D341Med (cell line): ENCODE results near the gene TOR1AIP1.
A peak's percentile ranks its signal among the peaks of the same experiment; 100 is the strongest.
"Not testable (repeated sequence)": the region's sequence is repeated elsewhere in the genome, so short reads cannot be mapped to it uniquely, and the experiment has no call there.

Source experiments
- DNase-seq: peaks from one replicate; pipeline ENCODE4 v3.0.0; 2012; ENCODE audit warnings: low spot score

TOR1AIP1 gene, protein sequence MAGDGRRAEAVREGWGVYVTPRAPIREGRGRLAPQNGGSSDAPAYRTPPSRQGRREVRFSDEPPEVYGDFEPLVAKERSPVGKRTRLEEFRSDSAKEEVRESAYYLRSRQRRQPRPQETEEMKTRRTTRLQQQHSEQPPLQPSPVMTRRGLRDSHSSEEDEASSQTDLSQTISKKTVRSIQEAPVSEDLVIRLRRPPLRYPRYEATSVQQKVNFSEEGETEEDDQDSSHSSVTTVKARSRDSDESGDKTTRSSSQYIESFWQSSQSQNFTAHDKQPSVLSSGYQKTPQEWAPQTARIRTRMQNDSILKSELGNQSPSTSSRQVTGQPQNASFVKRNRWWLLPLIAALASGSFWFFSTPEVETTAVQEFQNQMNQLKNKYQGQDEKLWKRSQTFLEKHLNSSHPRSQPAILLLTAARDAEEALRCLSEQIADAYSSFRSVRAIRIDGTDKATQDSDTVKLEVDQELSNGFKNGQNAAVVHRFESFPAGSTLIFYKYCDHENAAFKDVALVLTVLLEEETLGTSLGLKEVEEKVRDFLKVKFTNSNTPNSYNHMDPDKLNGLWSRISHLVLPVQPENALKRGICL

GRCh38 chr1:179882253-179883039 is at the start of gene TOR1AIP1:
Gene TOR1AIP1, plus strand, starts transcription at chr1:179882285. Its CDS starts 218 bp downstream, at chr1:179882503.
- DNase-seq, result peak; percentile 97

GRCh38 chr1:179836686-179837445 is 45.2 kb upstream of the TOR1AIP1 start:
- not testable (repeated sequence) for DNase-seq

GRCh38 chr1:179840107-179840506 is 42.0 kb upstream of the TOR1AIP1 start:
- no peak for DNase-seq

- DNase-seq, result no peak
Observed at GRCh38 chr1:179848233-179848632, 33.9 kb upstream of the TOR1AIP1 start.

GRCh38 chr1:179853102-179853501 is 29.0 kb upstream of the TOR1AIP1 start:
- no peak for DNase-seq

GRCh38 chr1:179855831-179856230 is 26.3 kb upstream of the TOR1AIP1 start:
- DNase-seq, result not testable (repeated sequence)

GRCh38 chr1:179856296-179856695 is 25.8 kb upstream of the TOR1AIP1 start:
- DNase-seq, result no peak

DNA sequence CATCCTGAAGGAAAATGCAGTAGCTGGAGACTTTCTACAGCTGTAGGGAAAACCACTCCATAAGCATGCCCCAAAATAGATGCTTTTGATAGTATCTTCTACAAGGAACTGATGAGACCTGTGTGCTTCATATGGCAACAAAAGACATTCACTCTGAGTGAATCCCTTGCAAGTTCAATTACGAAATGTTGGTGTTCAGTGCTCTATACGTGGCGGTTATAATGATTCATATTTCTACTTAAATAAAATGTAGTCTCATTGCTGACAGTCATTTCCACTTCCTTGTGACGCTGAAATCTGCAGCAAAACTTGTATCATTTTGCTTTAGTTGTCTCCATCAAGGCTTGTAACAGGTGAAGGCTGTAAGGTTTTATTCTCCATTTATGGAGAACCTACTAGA is 25.1 kb upstream of the TOR1AIP1 start:
- DNase-seq, result no peak

- no peak for DNase-seq
Observed at GRCh38 chr1:179860652-179861051, 21.4 kb upstream of the TOR1AIP1 start.

DNA sequence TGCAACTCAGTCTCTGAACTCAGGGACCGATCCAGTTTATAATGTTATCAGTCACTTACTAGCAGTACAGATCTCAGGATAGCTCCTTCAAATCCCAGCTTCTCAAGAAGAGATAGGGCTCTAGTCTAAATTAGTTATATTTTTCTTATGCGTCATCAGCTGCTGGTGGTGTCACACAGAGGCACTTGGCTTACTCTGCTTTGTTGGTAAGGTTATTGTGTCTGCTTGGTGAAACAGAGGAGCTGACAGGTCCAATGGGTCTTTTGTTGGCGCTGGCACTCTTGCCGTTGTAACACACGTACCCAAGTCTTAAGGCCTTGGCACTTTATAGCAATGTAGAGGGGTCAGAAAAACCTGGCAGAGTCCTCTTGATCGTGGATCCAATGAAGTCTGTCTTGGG is 16.7 kb upstream of the TOR1AIP1 start:
- no peak for DNase-seq

DNA sequence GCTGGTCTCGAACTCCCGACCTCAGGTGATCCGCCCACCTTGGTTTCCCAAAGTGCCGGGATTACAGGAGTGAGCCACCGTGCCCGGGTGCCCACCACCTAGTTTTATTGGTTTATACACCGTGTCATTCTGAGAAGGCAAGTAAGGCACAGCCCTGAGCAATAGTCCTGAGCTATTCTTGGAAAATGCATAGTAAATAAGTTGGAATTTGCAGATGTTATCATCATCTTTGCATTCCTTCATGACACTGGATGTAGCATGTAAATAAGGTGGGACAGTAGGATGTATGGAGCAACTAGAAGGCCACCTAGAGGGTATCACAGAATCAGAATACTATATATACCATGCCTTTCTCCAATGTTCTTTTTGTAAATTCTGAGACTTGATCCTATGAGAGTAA is 15.5 kb upstream of the TOR1AIP1 start:
- DNase-seq, result no peak

DNA sequence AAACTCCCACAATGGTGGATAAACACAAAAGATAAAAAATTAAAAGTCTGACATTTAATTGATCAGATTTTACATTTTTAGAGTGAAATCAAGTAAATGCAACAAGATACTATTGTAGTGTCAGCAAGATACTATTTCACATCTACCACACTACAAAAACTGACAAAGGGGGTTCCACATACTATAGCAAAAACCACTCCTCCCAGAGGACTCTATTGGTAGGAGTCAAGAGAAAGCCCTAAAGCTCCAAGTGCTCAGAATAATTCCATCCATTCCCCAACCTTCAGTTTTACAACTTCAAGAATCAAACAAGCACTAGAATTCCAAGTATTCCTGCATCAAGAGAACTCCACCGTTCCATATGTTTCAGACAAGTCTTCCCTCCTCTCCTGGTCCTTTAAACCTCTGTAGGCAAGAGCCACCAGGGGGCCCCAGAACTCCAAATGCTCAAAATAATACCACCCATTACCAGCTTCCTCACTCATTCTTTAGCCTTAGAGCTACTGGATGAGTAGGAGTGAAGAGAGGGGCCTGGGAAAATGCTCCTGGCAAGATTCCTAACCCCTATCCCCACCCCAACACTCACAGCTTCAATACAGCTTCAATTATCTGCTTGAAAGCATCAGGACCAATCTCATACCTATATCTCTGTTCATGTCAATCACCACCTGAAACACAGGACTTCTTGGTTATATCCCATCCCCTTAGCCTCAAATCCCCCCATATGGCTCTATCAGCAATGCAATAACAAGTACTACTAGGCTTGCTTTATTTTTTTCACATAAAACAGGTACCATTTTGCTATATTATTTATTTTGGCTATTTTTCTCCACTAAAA is 14.4 kb upstream of the TOR1AIP1 start:
- DNase-seq, result peak; percentile 79

DNA sequence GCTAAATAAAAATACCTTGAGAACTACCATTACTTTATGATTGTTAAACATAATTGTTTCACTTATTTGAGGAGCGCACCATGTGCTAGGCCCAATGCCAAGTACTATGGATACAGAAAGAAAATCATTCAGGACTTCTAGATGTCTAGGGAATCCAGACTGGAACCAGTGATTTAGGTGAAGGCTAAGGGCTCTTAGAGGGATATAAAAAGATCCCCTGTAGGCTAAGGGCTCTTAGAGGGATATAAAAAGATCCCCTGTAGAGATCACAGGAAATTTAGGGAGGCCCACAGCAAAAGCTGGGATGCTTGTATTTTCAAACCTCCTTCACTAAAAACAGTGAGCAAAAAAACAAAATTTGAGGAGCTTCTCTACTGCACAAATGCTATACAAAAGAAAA is 11.2 kb upstream of the TOR1AIP1 start:
- DNase-seq, result no peak

- no peak for DNase-seq
Observed at GRCh38 chr1:179871940-179872339, 10.1 kb upstream of the TOR1AIP1 start.

- DNase-seq, result no peak
Observed at GRCh38 chr1:179872558-179872957, 9.5 kb upstream of the TOR1AIP1 start.

DNA sequence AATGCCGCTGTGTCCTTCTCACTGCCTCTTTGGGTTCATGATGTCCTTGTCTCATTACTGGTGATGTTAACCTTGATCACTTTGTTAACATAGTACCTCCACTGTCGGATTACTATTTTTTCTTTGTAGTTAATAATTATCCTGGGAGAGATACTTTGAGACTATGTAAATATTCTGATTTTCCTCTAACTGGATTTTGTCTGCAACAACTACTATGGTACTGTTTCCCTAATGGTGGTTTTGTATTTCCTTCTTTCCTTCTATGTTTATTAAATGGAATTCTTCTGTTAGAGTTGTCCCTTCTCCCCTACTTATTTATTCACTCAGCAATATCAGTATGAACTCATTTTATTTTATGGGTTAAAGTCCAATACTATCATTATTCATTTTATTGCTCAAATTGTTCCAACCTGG is 8.6 kb upstream of the TOR1AIP1 start:
- no peak for DNase-seq

GRCh38 chr1:179875596-179876299 is 6.3 kb upstream of the TOR1AIP1 start:
- no peak for DNase-seq

GRCh38 chr1:179876300-179876715 is 5.8 kb upstream of the TOR1AIP1 start:
- DNase-seq, result no peak

DNA sequence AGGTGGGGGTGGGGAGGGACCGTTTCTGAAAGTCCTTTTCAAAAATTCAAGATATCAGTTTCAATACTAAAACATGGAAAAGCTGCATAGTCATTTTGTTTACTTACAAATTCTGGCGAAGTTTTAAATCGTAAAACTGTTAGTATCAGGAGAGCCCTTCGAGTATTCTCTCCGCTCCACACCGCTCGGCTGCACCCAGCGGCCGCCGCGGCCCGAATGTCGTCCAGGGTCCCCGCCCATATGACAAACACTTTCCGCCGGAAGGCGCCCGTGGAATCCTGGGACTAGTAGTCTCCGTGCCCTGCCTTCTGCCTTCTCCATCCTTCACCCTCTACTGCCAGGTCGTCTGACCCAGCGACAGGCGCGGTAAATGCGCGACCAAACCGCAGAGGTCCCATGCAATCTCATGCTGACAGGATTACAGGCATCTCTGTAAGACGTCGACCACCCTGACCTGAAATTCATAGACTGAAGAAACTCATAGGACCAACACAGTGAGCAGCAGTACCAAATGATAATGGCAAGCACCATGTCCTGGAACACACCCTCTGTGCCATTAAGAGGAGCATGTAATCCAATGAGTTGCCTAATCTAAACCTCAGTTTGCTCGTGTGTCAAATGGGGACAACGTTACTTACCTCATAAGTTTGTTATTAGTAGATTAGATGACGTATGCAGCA is 4.4 kb upstream of the TOR1AIP1 start, which contains the start of gene TOR1AIP2:
Gene TOR1AIP2 (minus strand): TSS at position 218 of the 680 bp plus-strand sequence. CDS start 25,138 bp downstream, outside the sequence.
- peak; percentile 93 for DNase-seq

- DNase-seq, result no peak
Observed at GRCh38 chr1:179879797-179880196, 2.3 kb upstream of the TOR1AIP1 start.
